ENCODE results near the gene GNAL.

The GNAL gene

GRCh38 chr18:11808001-11808855 is 119.2 kb downstream of the GNAL start:
- peaks cover 43% of the 10 kb centered on the region for H3K4me1 ChIP-seq (ENCODE audit: insufficient read depth, low read length)
- H3K9ac ChIP-seq (ENCODE audit: low read depth, low read length) = no peak overlapping the region
- no peaks in the 10 kb centered on the region for H3K9me3 ChIP-seq (ENCODE audit: control insufficient read depth, insufficient read depth, low read length)

GRCh38 chr18:11809895-11810294 is 120.8 kb downstream of the GNAL start:
- H3K36me3 ChIP-seq (ENCODE audit: insufficient read depth, low read length) = no peaks in the 10 kb centered on the region
- no peak overlapping the region for H3K9ac ChIP-seq (ENCODE audit: low read depth, low read length)
- no peaks in the 10 kb centered on the region for H3K9me3 ChIP-seq (ENCODE audit: control insufficient read depth, insufficient read depth, low read length)
- H3K4me1 ChIP-seq (ENCODE audit: insufficient read depth, low read length) = peaks cover 43% of the 10 kb centered on the region

More at GRCh38 chr18:11808001-11808855, 119.2 kb downstream of the GNAL start:
- H3K36me3 ChIP-seq (ENCODE audit: insufficient read depth, low read length) = no peaks in the 10 kb centered on the region

- H3K9ac ChIP-seq (ENCODE audit: low read depth, low read length) = no peak overlapping the region
- no peaks in the 10 kb centered on the region for H3K9me3 ChIP-seq (ENCODE audit: control insufficient read depth, insufficient read depth, low read length)
- H3K4me1 ChIP-seq (ENCODE audit: insufficient read depth, low read length) = peaks cover 43% of the 10 kb centered on the region
- no peaks in the 10 kb centered on the region for H3K36me3 ChIP-seq (ENCODE audit: insufficient read depth, low read length)
These were observed 121.3 kb downstream of the GNAL start for GRCh38 chr18:11810379-11810778.

DNA sequence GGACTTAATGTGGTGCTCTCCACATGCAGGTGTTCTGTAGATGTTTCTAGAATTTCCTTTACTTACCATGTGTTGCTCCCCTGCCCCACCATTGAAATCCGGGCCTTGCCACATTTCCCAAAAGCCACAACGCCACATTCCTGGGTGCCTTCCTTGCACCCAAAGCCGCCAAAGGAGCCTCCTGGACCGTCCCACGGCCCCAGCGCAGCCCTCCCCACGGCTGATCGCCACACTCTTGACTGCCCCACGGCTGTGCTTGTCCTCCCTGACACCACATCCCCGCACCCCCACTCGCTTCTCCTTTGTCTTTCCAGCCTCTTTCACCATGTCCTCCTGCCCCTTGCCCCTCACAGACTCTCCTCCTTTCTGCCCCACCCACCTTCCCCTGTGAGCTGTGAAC is 121.9 kb downstream of the GNAL start:
- Histone ChIP-seq H3K4me1 (ENCODE audit: insufficient read depth, low read length) (peaks cover 43% of the 10 kb centered on the region), H3K36me3 (ENCODE audit: insufficient read depth, low read length) (no peaks in the 10 kb centered on the region), H3K9me3 (ENCODE audit: control insufficient read depth, insufficient read depth, low read length) (no peaks in the 10 kb centered on the region), H3K9ac (ENCODE audit: low read depth, low read length) (no peak overlapping the region)

- H3K36me3 ChIP-seq (ENCODE audit: insufficient read depth, low read length) = no peaks in the 10 kb centered on the region
- no peak overlapping the region for H3K9ac ChIP-seq (ENCODE audit: low read depth, low read length)
- H3K4me1 ChIP-seq (ENCODE audit: insufficient read depth, low read length) = peaks cover 7% of the 10 kb centered on the region; the same call in 1 of the 2 replicates
- no peaks in the 10 kb centered on the region; the same call in 1 of the 2 replicates for H3K9me3 ChIP-seq (ENCODE audit: control insufficient read depth, insufficient read depth, low read length)
These were observed 128.2 kb downstream of the GNAL start for GRCh38 chr18:11817229-11817628.

GRCh38 chr18:11818486-11819203 is 129.6 kb downstream of the GNAL start:
- Histone ChIP-seq H3K36me3 (ENCODE audit: insufficient read depth, low read length) (no peaks in the 10 kb centered on the region), H3K9ac (ENCODE audit: low read depth, low read length) (no peak overlapping the region), H3K9me3 (ENCODE audit: control insufficient read depth, insufficient read depth, low read length) (no peaks in the 10 kb centered on the region; the same call in 1 of the 2 replicates), H3K4me1 (ENCODE audit: insufficient read depth, low read length) (peaks cover 14% of the 10 kb centered on the region)

DNA sequence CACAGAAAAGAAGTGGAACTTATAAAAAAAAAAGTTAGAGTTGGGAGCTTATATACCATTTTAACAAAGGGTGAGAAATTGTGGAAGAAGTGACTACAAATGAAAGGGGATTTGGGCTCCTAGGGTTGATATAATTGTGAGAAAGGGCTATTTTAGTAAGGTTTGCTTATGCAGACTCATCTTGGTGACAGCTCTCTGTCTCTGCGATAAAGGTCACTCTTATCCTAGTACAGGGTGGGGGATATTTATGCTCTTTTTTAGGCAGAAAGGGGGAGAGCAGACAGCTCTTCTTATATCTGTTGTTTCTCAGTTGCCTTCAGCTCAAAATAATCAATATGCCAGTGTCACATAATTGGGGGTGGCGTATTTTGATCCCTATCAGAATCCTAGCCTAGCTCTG is 130.9 kb downstream of the GNAL start:
- Histone ChIP-seq H3K36me3 (ENCODE audit: insufficient read depth, low read length) (no peaks in the 10 kb centered on the region), H3K9me3 (ENCODE audit: control insufficient read depth, insufficient read depth, low read length) (no peaks in the 10 kb centered on the region; the same call in 1 of the 2 replicates), H3K4me1 (ENCODE audit: insufficient read depth, low read length) (peaks cover 17% of the 10 kb centered on the region), H3K9ac (ENCODE audit: low read depth, low read length) (no peak overlapping the region)

- Histone ChIP-seq H3K9ac (ENCODE audit: low read depth, low read length) (no peak overlapping the region), H3K4me1 (ENCODE audit: insufficient read depth, low read length) (peaks cover 17% of the 10 kb centered on the region), H3K36me3 (ENCODE audit: insufficient read depth, low read length) (no peaks in the 10 kb centered on the region), H3K9me3 (ENCODE audit: control insufficient read depth, insufficient read depth, low read length) (no peaks in the 10 kb centered on the region; the same call in 1 of the 2 replicates)
These were observed 131.6 kb downstream of the GNAL start for GRCh38 chr18:11820697-11821096.

DNA sequence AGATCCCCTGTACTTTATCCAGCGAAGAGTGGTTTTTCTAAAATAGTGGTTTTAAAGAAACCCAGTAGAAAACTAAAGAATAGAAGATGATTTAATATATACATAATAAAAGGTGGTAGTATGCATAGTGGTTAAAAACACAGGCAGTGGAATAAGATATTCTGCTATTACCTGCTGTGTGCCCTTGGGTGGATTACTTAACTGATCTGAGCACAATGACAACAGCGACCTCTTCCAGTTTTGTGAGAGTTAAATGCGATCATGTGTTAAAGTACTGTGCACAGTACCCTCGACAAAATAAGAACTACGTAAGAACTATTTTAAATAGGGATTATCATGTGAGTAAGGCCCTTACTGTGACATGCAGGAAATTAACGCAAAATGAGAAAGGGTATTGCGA is 132.1 kb downstream of the GNAL start:
- no peaks in the 10 kb centered on the region for H3K36me3 ChIP-seq (ENCODE audit: insufficient read depth, low read length)
- no peaks in the 10 kb centered on the region; the same call in 1 of the 2 replicates for H3K9me3 ChIP-seq (ENCODE audit: control insufficient read depth, insufficient read depth, low read length)
- H3K4me1 ChIP-seq (ENCODE audit: insufficient read depth, low read length) = peaks cover 17% of the 10 kb centered on the region
- H3K9ac ChIP-seq (ENCODE audit: low read depth, low read length) = no peak overlapping the region

DNA sequence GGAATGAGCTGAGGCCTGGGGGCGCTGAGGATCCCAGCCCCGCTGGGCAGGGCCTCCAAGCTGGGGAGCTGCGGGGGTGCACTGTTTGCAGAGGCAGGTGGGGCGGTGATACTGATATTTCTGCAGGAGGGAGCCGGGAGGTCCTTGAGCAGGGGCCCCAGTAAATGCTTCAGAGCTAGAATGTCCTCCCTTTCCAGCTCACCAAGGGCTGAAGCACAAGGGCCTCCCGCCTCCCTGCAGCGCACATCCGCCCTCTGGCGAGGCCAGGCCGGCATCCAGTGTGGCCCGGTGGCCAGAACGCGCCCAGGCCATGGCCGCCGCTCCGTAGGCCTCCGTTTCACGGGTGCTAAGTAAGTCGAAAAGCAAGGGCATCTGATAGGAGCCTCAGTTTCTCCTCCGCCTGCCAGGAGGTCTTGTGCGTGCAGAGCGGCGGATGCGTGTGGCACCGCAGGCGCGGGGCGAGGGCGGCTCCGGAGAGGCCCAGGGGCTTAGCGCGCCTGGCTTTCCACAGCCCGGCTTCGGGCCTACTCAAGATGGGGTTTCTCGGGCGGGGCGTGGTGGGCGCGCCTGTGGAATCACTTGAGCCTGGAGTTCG is 132.7 kb downstream of the GNAL start:
- Histone ChIP-seq H3K9ac (ENCODE audit: low read depth, low read length) (no peak overlapping the region), H3K4me1 (ENCODE audit: insufficient read depth, low read length) (peaks cover 17% of the 10 kb centered on the region), H3K36me3 (ENCODE audit: insufficient read depth, low read length) (no peaks in the 10 kb centered on the region), H3K9me3 (ENCODE audit: control insufficient read depth, insufficient read depth, low read length) (no peaks in the 10 kb centered on the region; the same call in 1 of the 2 replicates)

- Histone ChIP-seq H3K4me1 (ENCODE audit: insufficient read depth, low read length) (peaks cover 17% of the 10 kb centered on the region), H3K36me3 (ENCODE audit: insufficient read depth, low read length) (no peaks in the 10 kb centered on the region), H3K9me3 (ENCODE audit: control insufficient read depth, insufficient read depth, low read length) (no peaks in the 10 kb centered on the region; the same call in 1 of the 2 replicates), H3K9ac (ENCODE audit: low read depth, low read length) (no peak overlapping the region)
These were observed 134.5 kb downstream of the GNAL start for GRCh38 chr18:11823545-11823944.

- H3K4me1 ChIP-seq (ENCODE audit: insufficient read depth, low read length) = peaks cover 26% of the 10 kb centered on the region
- H3K36me3 ChIP-seq (ENCODE audit: insufficient read depth, low read length) = no peaks in the 10 kb centered on the region
- no peak overlapping the region for H3K9ac ChIP-seq (ENCODE audit: low read depth, low read length)
- no peaks in the 10 kb centered on the region for H3K9me3 ChIP-seq (ENCODE audit: control insufficient read depth, insufficient read depth, low read length)
These were observed 137.8 kb downstream of the GNAL start for GRCh38 chr18:11826836-11827235.

DNA sequence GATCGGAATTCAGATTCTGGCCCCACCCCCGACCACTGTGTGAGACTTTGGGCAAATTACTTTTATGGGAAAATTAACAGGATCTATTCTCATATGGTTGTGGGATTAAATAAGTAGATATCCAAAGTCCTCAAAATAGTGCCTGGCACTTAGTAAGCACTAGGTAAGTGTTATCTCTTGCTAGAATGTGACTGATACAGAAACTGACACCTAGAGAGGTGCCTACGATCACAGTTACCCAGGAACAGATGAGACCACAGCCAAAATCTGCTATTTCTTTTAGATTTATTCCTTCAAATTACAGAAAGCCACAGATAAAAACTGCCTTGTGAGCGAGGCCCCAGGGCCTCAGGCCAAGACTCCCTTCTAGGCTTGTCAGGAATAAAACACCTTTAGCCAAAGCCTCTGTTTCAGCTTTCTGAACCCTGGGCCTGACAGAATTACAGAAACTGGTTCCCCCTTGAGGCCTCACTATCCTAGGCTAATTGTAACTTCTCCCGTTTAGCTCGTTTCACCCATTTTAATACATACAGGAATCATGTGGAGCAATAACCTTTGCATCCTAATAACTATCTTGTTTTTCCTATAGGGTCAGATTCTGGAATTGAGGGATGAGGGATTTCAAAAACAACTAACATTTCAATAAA is 139.8 kb downstream of the GNAL start:
- no peaks in the 10 kb centered on the region for H3K36me3 ChIP-seq (ENCODE audit: insufficient read depth, low read length)
- no peak overlapping the region for H3K9ac ChIP-seq (ENCODE audit: low read depth, low read length)
- H3K4me1 ChIP-seq (ENCODE audit: insufficient read depth, low read length) = peaks cover 19% of the 10 kb centered on the region
- H3K9me3 ChIP-seq (ENCODE audit: control insufficient read depth, insufficient read depth, low read length) = no peaks in the 10 kb centered on the region

DNA sequence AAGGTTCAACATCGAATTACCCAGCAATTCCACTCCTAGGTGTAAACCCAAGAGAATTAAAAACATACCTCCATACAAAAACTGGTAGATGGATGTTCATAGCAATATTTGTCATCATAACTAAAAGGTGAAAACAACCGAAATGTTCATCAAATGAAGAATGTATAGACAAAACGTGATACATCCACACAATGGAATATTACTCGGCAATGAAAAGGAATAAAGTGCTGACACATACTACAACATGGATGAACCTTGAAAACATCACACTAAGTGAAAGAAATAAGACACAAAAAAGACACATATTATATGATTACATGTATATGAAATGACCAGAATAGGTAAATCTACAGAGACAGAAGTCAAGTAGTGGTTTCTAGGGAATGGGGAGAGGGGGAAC is 141.5 kb downstream of the GNAL start:
- Histone ChIP-seq H3K9ac (ENCODE audit: low read depth, low read length) (no peak overlapping the region), H3K4me1 (ENCODE audit: insufficient read depth, low read length) (peaks cover 19% of the 10 kb centered on the region), H3K9me3 (ENCODE audit: control insufficient read depth, insufficient read depth, low read length) (no peaks in the 10 kb centered on the region), H3K36me3 (ENCODE audit: insufficient read depth, low read length) (no peaks in the 10 kb centered on the region)
